Renal cortex interstitium (tissue), 11 donors: ENCODE data around the gene TUBGCP6. TPM values are rescaled to one million over a fixed set of nuclear protein-coding genes. Genes with fewer than 3 reads are reported as not detected.

Source experiments
- DNase-seq, 11 donors: peaks; one replicate each; pipeline ENCODE4 v3.0.0-alpha.2; 2013; ENCODE audit warnings: low read depth in 9 of 11, low spot score in 4 of 11; ENCODE audit errors: extremely low read depth in 1 of 11
- polyA plus RNA-seq, 3 donors: library from polyadenylated mRNA; unstranded; fragments of 120-200 nt; gene quantifications; one replicate each; pipeline ENCODE4 v1.2.1, GENCODE V29; 2013; ENCODE audit not compliant: insufficient read length in 3 of 3

The TUBGCP6 gene
- polyA plus RNA-seq, 3 donors, result 30.5 to 48.2 (median 40.1) TPM

DNA sequence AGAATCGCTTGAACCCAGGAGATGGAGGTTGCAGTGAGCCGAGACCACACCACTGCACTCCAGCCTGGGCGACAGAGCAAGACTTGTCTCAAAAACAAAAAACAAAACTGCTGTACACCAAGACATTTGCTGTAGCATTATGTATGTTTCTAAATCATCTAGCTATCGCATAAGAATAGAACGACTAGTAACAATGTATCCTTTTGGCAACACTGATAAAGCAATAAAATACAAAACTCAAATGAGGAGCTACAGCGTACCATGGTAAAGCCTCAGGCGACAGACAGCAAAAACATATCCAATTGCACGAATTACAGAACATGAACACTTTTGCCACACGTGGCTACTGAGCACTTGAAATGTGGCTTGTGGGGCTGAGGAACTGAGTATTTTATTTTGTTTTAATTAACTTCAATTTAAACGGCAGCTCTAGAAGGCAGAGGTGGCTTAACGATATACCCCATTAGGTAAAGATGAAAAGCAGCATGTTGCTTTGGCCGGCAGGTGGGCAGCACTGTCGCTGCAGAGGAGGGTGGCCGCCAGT lies 2.3 kb downstream of the TUBGCP6 start:
- DNase-seq, result no peak

DNA sequence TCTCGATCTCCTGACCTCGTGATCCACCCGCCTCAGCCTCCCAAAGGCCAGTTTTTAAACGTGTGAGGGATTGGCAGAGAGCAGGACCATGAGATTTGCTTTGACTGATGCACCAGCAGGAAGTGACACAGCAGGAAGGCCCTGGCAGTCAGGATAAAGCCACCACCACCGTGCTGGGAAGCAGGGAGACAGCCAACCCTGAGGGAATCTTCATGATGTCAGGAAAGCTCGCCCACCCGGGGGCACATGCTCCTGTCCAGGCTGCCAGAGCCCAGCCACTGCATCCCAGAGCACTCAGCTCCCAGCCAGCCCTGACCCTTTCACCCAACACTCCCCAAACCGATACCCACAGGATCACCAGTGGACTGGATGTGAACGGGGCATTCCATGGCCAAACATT lies 6.1 kb downstream of the TUBGCP6 start:
- DNase-seq, result no peak

DNA sequence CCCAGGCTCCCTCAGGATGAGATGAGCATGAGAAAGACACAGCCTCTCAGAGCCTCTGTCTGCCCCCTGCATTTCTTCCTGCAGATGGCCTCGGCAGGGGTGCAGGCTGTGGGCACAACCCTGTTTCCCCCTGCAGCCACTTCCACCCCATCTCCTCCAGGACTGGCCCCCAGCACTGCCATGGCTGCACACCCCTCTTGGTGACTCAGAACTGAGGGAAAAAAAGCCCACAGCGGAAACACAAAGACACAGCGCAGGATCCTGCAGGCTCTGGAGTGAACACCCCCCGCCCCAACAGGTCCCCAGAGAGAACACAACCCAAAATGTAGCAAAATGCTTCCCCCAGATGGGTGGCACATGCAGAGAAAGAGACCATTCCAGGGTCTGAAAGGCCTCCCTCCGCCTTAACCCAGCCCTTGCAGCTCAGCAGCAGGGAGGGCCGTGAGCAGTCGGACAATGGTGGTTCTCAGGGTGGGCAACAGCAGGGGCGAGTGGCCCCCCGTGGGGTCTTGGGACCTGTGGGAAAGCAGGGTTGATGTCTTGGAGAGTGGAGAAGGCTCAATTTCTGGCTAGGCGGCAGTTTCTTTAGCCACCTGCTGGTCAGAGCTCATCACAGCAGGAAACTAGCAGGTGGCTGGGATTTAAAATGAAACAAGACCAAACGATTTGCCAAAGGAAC lies 8.0 kb downstream of the TUBGCP6 start:
- no peak for DNase-seq

DNA sequence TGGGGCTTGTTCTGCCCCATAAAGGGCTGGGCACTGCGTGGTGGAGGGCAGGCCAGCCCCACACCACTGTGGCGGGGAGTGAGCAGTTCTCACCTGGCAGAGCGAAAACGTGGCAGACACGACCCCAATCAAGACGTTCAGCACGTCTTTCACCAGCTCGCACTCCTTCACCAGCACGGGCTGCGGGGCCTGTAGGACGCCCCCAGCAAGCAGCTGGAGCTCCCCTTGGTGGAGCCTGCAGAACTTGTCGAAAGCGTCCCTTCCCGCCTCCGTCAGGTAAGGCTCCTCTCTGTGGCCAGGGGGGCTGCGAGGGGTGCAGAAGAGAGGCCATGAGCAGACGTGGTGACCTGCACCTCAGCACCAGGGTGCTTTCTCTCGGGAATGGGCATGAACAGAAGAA lies 11.6 kb downstream of the TUBGCP6 start:
- DNase-seq, result no peak

DNA sequence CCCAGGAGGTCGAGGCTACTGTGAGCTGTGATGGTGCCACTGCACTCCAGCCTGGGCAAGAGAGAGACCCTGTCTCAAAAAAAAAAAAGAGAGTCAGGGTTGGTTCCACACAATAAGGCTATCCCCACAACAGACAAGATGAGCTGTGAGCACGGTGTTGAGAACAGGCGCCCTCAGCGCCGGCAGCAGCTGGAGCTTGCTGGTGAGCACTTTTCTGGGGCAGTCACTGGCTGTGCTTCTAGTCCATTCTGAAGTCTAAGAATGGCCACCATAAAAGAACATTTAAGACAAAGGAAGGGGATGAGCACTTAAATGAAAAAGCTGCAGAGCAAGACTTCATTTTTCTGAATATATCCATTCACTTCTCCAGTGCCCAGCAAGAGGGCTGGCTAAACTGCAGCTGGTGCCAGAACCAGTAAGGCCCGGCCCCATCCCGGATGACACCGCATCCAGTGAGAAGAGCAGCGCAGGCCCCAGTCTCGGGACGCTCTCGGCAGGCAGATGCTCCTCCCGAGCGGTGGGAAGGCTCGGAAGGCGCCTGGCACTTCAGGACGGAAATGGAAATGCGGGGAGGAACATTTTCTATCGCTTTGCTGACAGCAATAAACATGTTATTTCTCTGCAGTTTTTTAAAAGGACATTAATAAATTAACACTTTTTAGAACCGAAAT lies 12.2 kb downstream of the TUBGCP6 start:
- no peak for DNase-seq

DNA sequence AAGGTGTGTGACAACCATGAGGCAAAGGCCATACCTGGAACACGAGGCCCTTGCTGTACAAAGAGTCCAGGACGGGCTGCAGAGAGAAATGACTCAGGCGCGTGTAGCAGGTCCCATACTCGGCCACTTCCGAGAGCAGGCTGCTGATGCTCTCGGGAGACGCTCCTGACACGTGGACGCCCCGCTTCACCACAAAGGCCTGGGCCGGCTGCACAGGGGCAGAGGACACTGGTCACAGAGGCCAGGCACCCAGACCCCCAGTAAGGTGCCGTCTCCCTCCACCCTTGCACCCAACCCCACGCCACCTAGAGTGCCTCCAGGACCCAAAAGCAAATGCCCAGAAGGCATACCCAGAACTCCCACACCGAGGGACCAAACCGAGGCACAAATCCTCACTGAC lies 15.5 kb downstream of the TUBGCP6 start:
- no peak for DNase-seq

DNA sequence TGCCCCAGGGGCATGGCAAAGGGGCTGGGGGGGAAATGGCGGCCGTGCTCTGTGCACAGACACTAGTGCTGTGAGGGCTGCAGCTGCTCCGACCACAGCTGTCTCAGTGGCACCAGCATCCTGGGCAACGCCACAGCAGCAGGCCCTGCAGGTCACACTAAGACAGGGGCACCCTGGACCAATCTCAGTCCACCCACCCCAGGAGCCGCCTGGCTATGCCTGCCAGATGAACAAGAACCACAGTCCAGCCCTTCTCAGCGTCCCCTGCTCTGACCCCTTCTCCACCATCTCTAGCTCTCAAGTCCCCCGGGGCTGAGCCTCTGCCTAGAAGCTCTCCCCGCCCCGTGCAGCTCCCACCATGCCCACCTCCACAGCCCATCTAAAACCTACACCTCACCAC lies 16.5 kb downstream of the TUBGCP6 start:
- no peak for DNase-seq

DNA sequence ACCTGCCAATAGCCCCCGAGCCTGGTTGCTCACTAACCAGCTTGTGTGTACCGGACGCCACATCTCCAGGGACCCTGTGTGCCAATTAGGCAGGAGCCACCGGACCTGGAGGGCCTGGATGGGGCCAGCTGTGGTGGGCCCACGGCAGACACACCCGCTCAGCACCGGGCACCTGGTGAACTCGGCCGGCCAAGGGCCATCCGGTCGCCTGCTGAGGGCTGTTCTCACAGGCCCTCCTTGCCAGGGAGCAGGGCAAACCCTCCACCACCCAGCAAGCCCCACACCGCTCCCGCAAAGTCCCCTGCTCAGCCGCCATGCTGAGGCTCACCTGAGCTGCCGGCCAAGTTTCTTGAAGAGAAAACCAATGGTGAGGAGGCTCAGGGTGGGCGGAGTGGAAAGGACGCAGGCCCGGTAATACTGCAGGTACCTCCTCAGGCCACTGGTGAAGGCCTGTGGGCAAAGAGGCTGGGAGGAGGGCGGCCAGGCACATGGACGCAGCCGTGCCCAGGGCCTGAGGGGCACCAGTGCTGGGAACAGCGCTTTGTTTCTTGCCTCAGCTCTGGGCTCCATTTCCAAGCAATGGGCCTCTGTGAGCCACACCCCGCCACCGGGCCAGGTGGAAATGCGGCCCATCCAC lies 17.1 kb downstream of the TUBGCP6 start:
- no peak for DNase-seq

DNA sequence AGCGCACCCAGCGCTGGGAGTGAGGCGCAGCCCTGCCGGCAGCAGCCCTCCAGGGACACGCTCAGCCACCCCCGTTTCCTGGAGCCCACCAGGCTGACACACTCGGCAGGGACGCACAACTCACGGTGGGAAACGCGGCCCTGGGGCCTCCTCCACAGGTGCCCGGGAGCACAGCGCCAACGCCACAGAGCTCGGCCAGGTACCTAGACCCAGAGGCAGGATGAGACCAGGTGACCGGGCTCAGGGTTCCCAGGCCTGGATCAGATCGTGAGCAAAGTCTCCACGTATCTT lies 18.0 kb downstream of the TUBGCP6 start:
- no peak for DNase-seq

DNA sequence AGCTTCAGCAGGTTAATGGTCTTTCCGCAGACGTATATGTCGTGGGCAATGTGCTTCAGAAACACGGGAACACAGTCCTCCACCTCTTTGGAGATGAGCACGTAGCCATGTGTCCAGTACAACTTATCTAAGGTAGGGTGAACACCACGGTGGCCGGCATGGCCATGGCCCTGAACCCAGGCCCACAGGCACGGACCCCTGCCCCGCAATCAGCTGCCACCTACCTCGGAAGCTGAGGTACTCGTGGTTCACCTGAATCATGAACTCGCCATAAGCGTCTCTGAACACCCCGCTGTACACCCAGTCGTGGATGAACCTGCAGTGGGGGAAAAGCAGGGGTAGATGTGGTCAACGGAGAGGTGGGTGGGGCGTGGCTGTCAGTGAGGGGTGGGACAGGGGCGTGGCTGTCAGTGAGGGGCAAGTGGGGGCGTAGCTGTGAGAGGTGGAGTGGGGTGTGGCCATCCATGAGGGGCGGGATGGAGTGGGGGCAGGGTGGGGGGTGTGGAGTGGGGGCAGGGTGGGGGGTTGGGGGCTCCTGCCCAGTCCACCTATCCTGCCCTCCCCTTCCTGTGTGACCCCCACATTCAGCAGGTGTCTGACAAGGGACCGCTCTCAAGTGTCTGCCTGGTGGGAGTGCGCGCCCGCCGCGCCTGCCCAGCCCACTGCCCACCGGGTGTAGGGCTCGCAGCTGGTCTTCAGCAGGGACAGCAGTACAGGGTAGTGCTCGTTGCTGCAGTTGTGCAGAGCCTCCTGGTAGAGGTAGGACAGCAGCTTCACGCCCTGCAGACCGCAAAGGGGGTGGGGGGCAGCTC lies 18.6 kb downstream of the TUBGCP6 start:
- no peak for DNase-seq

DNA sequence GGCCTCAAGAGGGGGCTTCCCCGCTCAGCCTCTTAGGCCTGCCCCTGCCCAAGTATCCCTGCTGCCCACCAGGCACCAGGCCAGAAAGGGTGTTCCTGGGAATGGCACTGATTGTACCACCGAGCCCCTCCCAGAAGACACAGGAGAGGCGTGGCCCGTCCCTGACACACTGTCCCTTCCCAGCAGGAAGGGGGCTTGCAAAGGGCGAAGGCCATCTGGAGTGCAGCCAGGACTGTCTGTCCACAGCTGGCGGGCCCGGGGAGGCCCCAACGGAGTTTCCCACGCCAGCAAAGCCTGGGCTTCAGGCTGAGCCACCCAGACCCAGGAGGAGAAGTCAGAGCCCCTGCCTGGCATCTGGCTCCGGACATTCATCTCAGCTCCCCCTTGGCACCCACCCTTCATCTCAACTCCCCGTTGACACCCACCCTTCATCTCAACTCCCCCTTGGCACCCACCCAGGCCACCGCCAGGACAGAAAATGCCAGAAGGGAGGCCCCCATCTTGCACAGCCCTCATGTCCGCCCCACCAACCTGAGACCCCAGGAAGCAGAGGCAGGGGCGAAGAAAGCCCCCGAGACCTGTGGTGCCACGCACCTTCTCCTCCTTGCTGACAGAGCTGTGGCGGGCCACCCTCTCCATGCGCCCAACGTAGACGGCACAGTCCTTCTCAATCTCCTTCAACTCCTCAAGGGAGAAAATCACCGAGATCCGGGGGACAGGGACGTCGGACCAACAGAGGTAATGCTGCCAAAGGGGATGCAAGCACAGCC lies 19.4 kb downstream of the TUBGCP6 start:
- no peak for DNase-seq

DNA sequence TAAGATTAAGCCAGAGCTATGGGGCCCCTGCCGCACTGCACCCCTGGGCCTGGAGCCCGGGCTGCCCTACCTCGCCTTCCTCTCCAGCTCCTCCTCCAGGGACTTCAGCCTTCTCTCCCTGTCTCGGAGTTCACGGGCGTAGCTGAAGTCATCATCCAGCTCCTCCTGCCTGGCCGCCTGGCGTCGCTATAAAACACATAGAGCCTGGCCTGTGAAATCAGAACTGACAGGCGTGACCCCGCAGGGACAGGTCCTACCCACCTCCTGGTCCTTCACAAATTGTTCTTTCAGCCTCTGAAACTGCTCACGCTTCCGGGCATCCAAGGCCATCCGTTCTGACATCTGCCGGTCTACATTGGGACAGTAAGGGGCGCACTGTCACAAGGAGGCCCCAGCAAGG lies 20.8 kb downstream of the TUBGCP6 start:
- no peak for DNase-seq

DNA sequence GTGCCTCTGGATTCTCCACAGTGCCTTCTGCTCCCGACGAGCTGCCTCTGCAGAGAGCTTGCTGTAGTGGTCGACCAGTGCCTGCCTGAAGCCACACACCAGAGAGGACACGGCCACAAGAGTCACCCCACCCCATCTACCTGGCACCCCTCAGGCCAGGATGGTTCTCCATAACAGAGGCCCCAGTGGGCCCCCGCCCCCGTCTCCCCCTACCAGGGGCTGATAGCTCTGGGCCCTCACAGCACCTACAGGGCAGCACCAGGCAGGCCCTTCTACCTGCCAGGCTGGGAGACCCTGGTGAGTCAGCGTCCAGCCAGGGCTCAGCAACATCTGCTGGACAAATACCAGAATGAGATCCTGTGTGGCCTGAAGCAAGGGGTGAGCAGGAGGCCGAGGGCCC lies 22.3 kb downstream of the TUBGCP6 start:
- DNase-seq, result no peak

DNA sequence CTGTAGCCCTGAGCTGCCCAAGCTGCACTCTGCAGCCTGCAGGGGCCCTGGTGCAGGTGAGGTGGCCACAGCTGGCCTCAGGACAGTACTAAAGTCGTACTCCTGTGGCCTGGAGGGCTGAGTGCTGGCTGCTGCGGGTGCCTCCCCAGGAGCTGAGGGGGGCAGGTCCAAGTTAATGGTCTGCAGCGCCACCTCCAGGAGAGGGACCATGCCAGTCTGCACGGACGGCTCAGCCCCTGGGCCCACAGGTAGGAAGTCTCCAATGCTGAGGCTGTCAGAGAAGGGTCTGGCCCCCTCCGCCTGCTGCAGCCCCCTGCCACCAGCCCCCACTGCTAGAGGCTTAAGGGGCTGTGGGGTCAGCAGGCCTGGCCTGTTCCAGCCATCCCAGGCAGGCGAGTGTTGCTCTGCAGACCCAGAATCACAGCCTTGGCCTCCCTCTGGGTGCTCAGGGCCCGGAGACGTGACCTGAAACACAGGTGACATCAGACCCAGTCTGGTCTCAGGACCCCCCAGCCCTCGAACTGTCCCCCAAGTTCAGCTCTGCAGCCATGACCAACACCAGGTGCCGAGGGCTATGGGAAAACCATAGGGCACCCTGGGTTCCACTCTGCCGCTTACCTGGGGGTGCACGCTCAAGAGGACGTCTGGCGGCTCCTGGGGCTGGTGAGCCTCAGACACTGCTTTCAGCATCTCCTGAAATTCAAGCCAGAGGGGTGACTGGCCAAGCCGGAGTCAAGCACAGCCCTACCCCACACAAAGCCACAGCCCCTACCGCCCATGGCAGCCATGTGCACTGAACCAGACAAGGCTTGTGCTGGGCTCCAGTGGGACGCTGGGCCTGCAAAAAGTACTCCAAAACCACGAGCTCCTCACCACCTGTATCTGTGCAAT lies 23.2 kb downstream of the TUBGCP6 start:
- DNase-seq, result no peak

DNA sequence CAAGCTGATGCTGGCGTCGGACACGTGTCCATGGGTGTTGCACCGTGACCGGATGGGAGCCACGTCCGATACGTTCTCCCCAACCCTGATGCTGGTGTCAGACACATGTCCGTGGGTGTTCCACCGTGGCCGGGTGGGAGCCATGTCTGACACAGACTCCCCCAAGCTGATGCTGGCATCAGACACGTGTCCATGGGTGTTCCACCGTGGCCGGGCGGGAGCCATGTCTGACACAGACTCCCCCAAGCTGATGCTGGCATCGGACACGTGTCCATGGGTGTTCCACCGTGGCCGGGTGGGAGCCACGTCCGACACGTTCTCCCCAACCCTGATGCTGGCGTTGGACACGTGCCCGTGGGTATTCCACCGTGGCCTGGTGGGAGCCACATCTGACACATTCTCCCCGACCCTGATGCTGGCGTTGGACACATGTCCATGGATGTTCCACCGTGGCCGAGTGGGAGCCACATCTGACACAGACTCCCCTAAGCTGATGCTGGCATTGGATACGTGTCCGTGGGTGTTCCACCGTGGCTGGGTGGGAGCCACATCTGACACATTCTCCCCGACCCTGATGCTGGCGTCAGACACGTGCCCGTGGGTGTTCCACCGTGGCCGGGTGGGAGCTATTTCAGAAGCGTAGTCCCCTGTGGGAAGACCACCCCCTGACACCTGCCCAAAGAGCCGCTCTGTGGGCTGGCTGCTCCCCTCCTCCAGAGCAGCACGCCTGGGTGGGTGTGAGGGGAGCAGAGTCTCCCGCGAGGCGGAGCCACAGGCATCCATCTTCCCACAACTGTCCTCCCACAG lies 24.0 kb downstream of the TUBGCP6 start:
- no peak for DNase-seq

DNA sequence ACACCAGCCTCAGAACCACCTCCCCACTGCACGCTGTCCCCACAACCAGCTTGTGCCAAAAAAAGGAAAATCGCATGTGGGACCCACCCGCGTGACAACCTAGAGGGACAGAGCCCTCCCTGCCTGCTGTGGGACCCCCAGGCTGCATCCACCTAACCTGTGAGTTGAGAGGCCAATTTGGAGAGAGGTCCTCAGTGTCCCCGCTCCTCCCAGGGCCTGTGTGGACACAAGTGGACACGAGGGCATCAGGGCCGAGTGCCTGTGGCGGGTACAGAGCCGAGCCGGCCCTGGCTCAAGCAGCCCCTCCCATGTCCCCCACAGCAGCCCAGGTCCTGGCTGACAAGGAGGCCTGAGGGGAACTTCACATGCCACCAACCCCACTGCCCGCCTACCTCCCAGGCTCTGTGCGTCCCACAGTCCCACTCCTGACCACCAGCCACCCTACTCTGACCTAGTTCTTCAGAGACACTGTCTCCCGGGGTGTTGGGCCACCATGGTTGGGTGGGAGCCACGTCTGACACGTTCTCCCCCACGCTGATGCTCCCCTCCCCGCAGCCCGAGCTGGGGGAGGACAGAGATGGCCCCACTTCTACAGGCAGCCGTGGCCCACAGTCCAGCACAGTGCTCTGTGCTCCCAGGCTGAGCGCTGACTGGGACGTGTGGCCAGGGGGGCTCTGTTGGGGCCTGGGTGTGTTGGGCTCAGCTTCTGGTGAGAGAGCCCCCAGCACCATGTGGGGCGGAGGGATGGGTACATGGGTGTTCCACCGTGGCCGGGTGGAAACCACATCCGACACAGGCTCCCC lies 24.8 kb downstream of the TUBGCP6 start:
- DNase-seq, result no peak
